ENCODE results near the gene NTN1.

GRCh38 chr17:9284884-9285283 is 263.6 kb downstream of the NTN1 start:
- TF ChIP-seq, protein P1, sequence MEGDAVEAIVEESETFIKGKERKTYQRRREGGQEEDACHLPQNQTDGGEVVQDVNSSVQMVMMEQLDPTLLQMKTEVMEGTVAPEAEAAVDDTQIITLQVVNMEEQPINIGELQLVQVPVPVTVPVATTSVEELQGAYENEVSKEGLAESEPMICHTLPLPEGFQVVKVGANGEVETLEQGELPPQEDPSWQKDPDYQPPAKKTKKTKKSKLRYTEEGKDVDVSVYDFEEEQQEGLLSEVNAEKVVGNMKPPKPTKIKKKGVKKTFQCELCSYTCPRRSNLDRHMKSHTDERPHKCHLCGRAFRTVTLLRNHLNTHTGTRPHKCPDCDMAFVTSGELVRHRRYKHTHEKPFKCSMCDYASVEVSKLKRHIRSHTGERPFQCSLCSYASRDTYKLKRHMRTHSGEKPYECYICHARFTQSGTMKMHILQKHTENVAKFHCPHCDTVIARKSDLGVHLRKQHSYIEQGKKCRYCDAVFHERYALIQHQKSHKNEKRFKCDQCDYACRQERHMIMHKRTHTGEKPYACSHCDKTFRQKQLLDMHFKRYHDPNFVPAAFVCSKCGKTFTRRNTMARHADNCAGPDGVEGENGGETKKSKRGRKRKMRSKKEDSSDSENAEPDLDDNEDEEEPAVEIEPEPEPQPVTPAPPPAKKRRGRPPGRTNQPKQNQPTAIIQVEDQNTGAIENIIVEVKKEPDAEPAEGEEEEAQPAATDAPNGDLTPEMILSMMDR (IDR thresholded peaks at IDR 0.05) = no peak
- TF ChIP-seq POLR2A (IDR thresholded peaks at IDR 0.05) = no peak
